HCT116 (cell line): ENCODE results near the gene ESPNL. TPM values are rescaled to one million over a fixed set of nuclear protein-coding genes. Genes with fewer than 3 reads are reported as not detected.
A peak's percentile ranks its signal among the peaks of the same experiment; 100 is the strongest.

Experiments used
- ATAC-seq: fragments of 200-7000 bp; cut with Tn5 transposase; 2 replicates; pipeline ENCODE4 v1.9.1; 2020; ENCODE audit warnings: mild to moderate bottlenecking, moderate library complexity
- BruUV-seq: library from RNA; stranded (reverse); fragments of 400-500 nt; replicated peaks from 2 replicates; lab custom pipeline; 2021; lab: Mats Ljungman, UMichigan
- CTCF ChIA-PET: fragments of 300-600 bp; sonication (Branson Sonifier 250); formaldehyde crosslinking; loops from one replicate; lab custom pipeline; 2021; ENCODE audit warnings: antibody characterized with exemption; lab: Charles Lee
- POLR2A ChIA-PET: fragments of 300-600, 350-600 bp; sonication (Branson Sonifier 250); formaldehyde crosslinking; loops from one replicate; lab custom pipeline; 2021; ENCODE audit warnings: antibody characterized with exemption; lab: Charles Lee
- RAD21 ChIA-PET, 2 experiments: fragments of 300-600 bp; sonication (Branson Sonifier 250); formaldehyde crosslinking; loops; one replicate each; lab custom pipeline; 2023; ENCODE audit warnings: low total read pairs in 2 of 2; ENCODE audit not compliant: uncharacterized antibody in 2 of 2, unreplicated experiment in 2 of 2, low non-redundant PET in 1 of 2; lab: Charles Lee
- DNase-seq: peaks from one replicate; pipeline ENCODE4 v3.0.0-alpha.2; 2010; ENCODE audit warnings: low read depth, low spot score
- H2AFZ ChIP-seq: fragments of 200-600 bp; shearing (Covaris generic), sonication (generic); 2 replicates; pipeline ENCODE4 v1.6.1; 2017; ENCODE audit warnings: low read depth, mixed run types, mixed read lengths, antibody characterized with exemption, low read length; ENCODE audit not compliant: poor library complexity, severe bottlenecking
- H3K27ac ChIP-seq: 2 replicates; pipeline ENCODE4 v1.5.1; 2012; ENCODE audit warnings: low read depth, low read length
- H3K27me3 ChIP-seq: fragments of 200-600 bp; sonication (generic); 2 replicates; pipeline ENCODE4 v1.6.1; 2016; ENCODE audit warnings: mixed run types, low read length, mixed read lengths; ENCODE audit not compliant: insufficient read depth
- H3K36me3 ChIP-seq, 2 experiments: fragments of 200-500 bp in 1 of 2; fragments of 200-600 bp in 1 of 2; sonication (Bioruptor generic) in 1 of 2; sonication (generic) in 1 of 2; 2 replicates each; pipeline versions ENCODE4 v1.5.1 to v1.6.1; 2014 to 2016; ENCODE audit warnings: low read length in 2 of 2, inconsistent platforms in 1 of 2, mixed read lengths in 1 of 2, mixed run types in 1 of 2; ENCODE audit not compliant: insufficient read depth in 2 of 2, control insufficient read depth in 1 of 2
- H3K4me1 ChIP-seq, 2 experiments: fragments of 200-600 bp in 1 of 2; sonication (generic) in 1 of 2; 2 replicates each; pipeline versions ENCODE4 v1.5.1 to v1.6.1; 2012 to 2017; ENCODE audit warnings: low read length in 2 of 2, inconsistent platforms in 1 of 2, mild to moderate bottlenecking in 1 of 2, mixed read lengths in 1 of 2, mixed run types in 1 of 2, moderate library complexity in 1 of 2; ENCODE audit not compliant: insufficient read depth in 2 of 2, control insufficient read depth in 1 of 2
- H3K4me2 ChIP-seq: fragments of 200-600 bp; sonication (generic); 2 replicates; pipeline ENCODE4 v1.6.1; 2017; ENCODE audit warnings: mixed run types, low read length, mixed read lengths
- H3K4me3 ChIP-seq, 2 experiments: fragments of 200-600 bp in 1 of 2; sonication (generic) in 1 of 2; replicated peaks in 1 of 2; 2 replicates each; pipeline ENCODE4 v1.5.1; 2011 to 2016; ENCODE audit warnings: low read length in 2 of 2, control low read depth in 1 of 2, low read depth in 1 of 2, mild to moderate bottlenecking in 1 of 2, mixed read lengths in 1 of 2, mixed run types in 1 of 2
- H3K79me2 ChIP-seq: fragments of 200-600 bp; sonication (generic); 2 replicates; pipeline ENCODE4 v1.6.1; 2017; ENCODE audit warnings: mild to moderate bottlenecking, mixed run types, low read length, moderate library complexity, mixed read lengths; ENCODE audit not compliant: insufficient read depth
- H3K9ac ChIP-seq: fragments of 200-600 bp; sonication (generic); 2 replicates; pipeline ENCODE4 v1.6.1; 2016; ENCODE audit warnings: low read length, mixed read lengths
- H3K9me2 ChIP-seq: fragments of 200-600 bp; sonication (generic), shearing (Covaris generic); 2 replicates; pipeline ENCODE4 v1.6.1; 2017; ENCODE audit warnings: mixed run types, mild to moderate bottlenecking, moderate library complexity; ENCODE audit not compliant: insufficient read depth
- H3K9me3 ChIP-seq, 2 experiments: fragments of 200-500 bp in 1 of 2; fragments of 200-600 bp in 1 of 2; sonication (Bioruptor generic) in 1 of 2; sonication (generic) in 1 of 2; 2 replicates each; pipeline ENCODE4 v1.6.1; 2014 to 2017; ENCODE audit warnings: low read length in 2 of 2, mixed read lengths in 2 of 2, inconsistent platforms in 1 of 2, low read depth in 1 of 2, mild to moderate bottlenecking in 1 of 2, mixed run types in 1 of 2, moderate library complexity in 1 of 2; ENCODE audit not compliant: control insufficient read depth in 1 of 2, insufficient read depth in 1 of 2
- H4K20me1 ChIP-seq: fragments of 200-600 bp; sonication (generic), shearing (Covaris generic); 2 replicates; pipeline ENCODE4 v1.6.1; 2017; ENCODE audit warnings: mixed run types, mild to moderate bottlenecking, moderate library complexity; ENCODE audit not compliant: insufficient read depth
- CTCF ChIP-seq, 3 experiments: fragments of 200-600 bp in 1 of 3; sonication (generic) in 1 of 3; IDR thresholded peaks in 2 of 3; conservative IDR thresholded peaks in 1 of 3; 2 replicates each; pipeline ENCODE4 v1.5.1; 2012 to 2017; ENCODE audit warnings: low read depth in 2 of 3, low read length in 2 of 3, antibody characterized with exemption in 1 of 3, borderline replicate concordance in 1 of 3, control low read depth in 1 of 3, mild to moderate bottlenecking in 1 of 3, mixed read lengths in 1 of 3, mixed run types in 1 of 3, moderate library complexity in 1 of 3; ENCODE audit not compliant: insufficient read depth in 1 of 3
- EGR1 ChIP-seq: IDR thresholded peaks from 2 replicates; pipeline ENCODE4 v1.6.1; 2012; ENCODE audit warnings: low read depth
- JUND ChIP-seq: IDR thresholded peaks from 2 replicates; pipeline ENCODE4 v1.6.1; 2012
- MAX ChIP-seq: IDR thresholded peaks from 2 replicates; pipeline ENCODE4 v1.6.1; 2012
- POLR2A ChIP-seq: IDR thresholded peaks from 2 replicates; pipeline ENCODE4 v1.7.0; 2011; ENCODE audit warnings: borderline replicate concordance; ENCODE audit not compliant: insufficient read depth, insufficient read length; ENCODE audit errors: extremely low read depth
- POLR2AphosphoS5 ChIP-seq: IDR thresholded peaks from 2 replicates; pipeline ENCODE4 v1.6.1; 2011; ENCODE audit warnings: mild to moderate bottlenecking, low read depth, low read length, moderate library complexity
- RAD21 ChIP-seq: IDR thresholded peaks from 2 replicates; pipeline ENCODE4 v1.6.1; 2012; ENCODE audit warnings: low read depth, mild to moderate bottlenecking
- REST ChIP-seq: IDR thresholded peaks from 2 replicates; pipeline ENCODE4 v1.6.1; 2012; ENCODE audit warnings: low read depth
- SIN3A ChIP-seq: IDR thresholded peaks from 2 replicates; pipeline ENCODE4 v1.6.1; 2012; ENCODE audit warnings: low read depth
- SP1 ChIP-seq: IDR thresholded peaks from 2 replicates; pipeline ENCODE4 v1.6.1; 2012; ENCODE audit warnings: low read depth
- SRF ChIP-seq: IDR thresholded peaks from 2 replicates; pipeline ENCODE4 v1.6.1; 2012; ENCODE audit warnings: low read depth
- ZFX ChIP-seq: fragments of 450-650 bp; IDR thresholded peaks from 2 replicates; pipeline ENCODE4 v1.6.1; 2017
- intact Hi-C: fragments of 100-400 bp; cut with micrococcal nuclease; formaldehyde crosslinking; loops from 2 replicates; pipeline ENCODE4 v1.10.0; 2022
- total RNA-seq: library from RNA; stranded (reverse); gene quantifications from one replicate; pipeline ENCODE4 v1.2.1, GENCODE V29; 2021; ENCODE audit not compliant: unreplicated experiment
- TF ChIP-seq, protein P1 (sequence below): IDR thresholded peaks from 2 replicates; pipeline ENCODE4 v1.6.1; 2011; ENCODE audit warnings: mild to moderate bottlenecking, low read length, moderate library complexity; ENCODE audit not compliant: insufficient replicate concordance; ENCODE audit errors: extremely low read depth

ESPNL gene
- total RNA-seq, 1 experiment from 2014 or later = 0.22 TPM

- TF ChIP-seq, protein P1, sequence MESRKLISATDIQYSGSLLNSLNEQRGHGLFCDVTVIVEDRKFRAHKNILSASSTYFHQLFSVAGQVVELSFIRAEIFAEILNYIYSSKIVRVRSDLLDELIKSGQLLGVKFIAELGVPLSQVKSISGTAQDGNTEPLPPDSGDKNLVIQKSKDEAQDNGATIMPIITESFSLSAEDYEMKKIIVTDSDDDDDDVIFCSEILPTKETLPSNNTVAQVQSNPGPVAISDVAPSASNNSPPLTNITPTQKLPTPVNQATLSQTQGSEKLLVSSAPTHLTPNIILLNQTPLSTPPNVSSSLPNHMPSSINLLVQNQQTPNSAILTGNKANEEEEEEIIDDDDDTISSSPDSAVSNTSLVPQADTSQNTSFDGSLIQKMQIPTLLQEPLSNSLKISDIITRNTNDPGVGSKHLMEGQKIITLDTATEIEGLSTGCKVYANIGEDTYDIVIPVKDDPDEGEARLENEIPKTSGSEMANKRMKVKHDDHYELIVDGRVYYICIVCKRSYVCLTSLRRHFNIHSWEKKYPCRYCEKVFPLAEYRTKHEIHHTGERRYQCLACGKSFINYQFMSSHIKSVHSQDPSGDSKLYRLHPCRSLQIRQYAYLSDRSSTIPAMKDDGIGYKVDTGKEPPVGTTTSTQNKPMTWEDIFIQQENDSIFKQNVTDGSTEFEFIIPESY = no peak
- TF ChIP-seq SP1 (no peak), MAX (no peak), SIN3A (no peak), POLR2AphosphoS5 (no peak), EGR1 (no peak), POLR2A (no peak), SRF (no peak), ZFX (no peak), JUND (no peak)
These were observed 59.6 kb downstream of the ESPNL start (continued) for GRCh38 chr2:238159661-238160205.

GRCh38 chr2:238160206-238161129 lies 60.3 kb downstream of the ESPNL start:
- no peak for DNase-seq
- peaks cover 4 to 12% of the 10 kb centered on the region in 2 experiments; a peak in 3 of 4 replicates for H3K4me1 ChIP-seq
- ATAC-seq = no peak
- H3K27me3 ChIP-seq = no peaks in the 10 kb centered on the region
- H3K27ac ChIP-seq = no peak overlapping the region
- POLR2A ChIA-PET = no interaction called here
- no peak overlapping the region for H3K9ac ChIP-seq
- peak overlapping the region; percentile 91 for H3K4me2 ChIP-seq
- TF ChIP-seq EGR1 (no peak), SRF (no peak), REST (no peak), RAD21 (peak; percentile 26; the same call in 1 of the 2 replicates), CTCF (IDR thresholded peaks at IDR 0.05 in 2 of 3, conservative IDR thresholded peaks at IDR 0.05 in 1 of 3; ENCODE audit: borderline replicate concordance in 1 of 3, insufficient read depth in 1 of 3, low read depth in 2 of 3, low read length in 2 of 3) (peak in 2 of 3 experiments; percentile 21 to 34; a peak in 2 of 6 replicates)
- BruUV-seq = no TSS peak
- CTCF ChIA-PET = interaction anchor here (1.2 kb wide), 1 partner anchor 15 kb away, joined by 3 read pairs; no protein-coding TSS in a partner anchor
- intact Hi-C loops = loop anchor here (1.0 kb wide), 1 partner anchor 103 kb away; no protein-coding TSS in a partner anchor
- no peaks in the 10 kb centered on the region for H4K20me1 ChIP-seq
- H3K9me3 ChIP-seq = no peaks in the 10 kb centered on the region
- no peak overlapping the region for H2AFZ ChIP-seq
- no peaks in the 10 kb centered on the region for H3K79me2 ChIP-seq
- RAD21 ChIA-PET = no interaction called here
- H3K36me3 ChIP-seq = no peaks in the 10 kb centered on the region
- H3K9me2 ChIP-seq = no peaks in the 10 kb centered on the region
- peak overlapping the region in 1 of 2 experiments; percentile 71; a peak in 1 of 4 replicates for H3K4me3 ChIP-seq
